ENCODE data around the gene GPHN.

GRCh38 chr14:66979101-66979974 lies 471.4 kb downstream of the GPHN start:
- TF ChIP-seq CTCF (IDR thresholded peaks at IDR 0.05) (no peak), POLR2A (IDR thresholded peaks at IDR 0.05) (no peak)

Data from Peyer's patch (tissue), 4 donors.